Esophagus (tissue), 2 donors: ENCODE data around the gene HLA-DQA2. TPM values are rescaled to one million over a fixed set of nuclear protein-coding genes. Genes with fewer than 3 reads are reported as not detected.
"Not testable (repeated sequence)": the region's sequence is repeated elsewhere in the genome, so short reads cannot be mapped to it uniquely, and the experiment has no call there.

Source experiments
- H3K27ac ChIP-seq, 2 donors: one replicate each; pipeline ENCODE4 v1.5.1; 2013; ENCODE audit warnings: low read depth in 2 of 2, mild to moderate bottlenecking in 2 of 2, inconsistent platforms in 1 of 2, low read length in 1 of 2, moderate library complexity in 1 of 2
- H3K27me3 ChIP-seq, 2 donors: one replicate each; pipeline ENCODE4 v1.6.1; 2013; ENCODE audit warnings: low read length in 2 of 2, control low read depth in 1 of 2, mild to moderate bottlenecking in 1 of 2; ENCODE audit not compliant: insufficient read depth in 2 of 2, control insufficient read depth in 1 of 2
- H3K36me3 ChIP-seq, 2 donors: one replicate each; pipeline ENCODE4 v1.6.1; 2013; ENCODE audit warnings: low read length in 1 of 2; ENCODE audit not compliant: control insufficient read depth in 2 of 2, insufficient read depth in 2 of 2
- H3K4me1 ChIP-seq, 2 donors: one replicate each; pipeline ENCODE4 v1.6.1; 2013; ENCODE audit warnings: low read length in 1 of 2; ENCODE audit not compliant: control insufficient read depth in 2 of 2, insufficient read depth in 2 of 2
- H3K4me3 ChIP-seq, 2 donors: one replicate each; pipeline ENCODE4 v1.5.1; 2013; ENCODE audit warnings: low read length in 2 of 2, mild to moderate bottlenecking in 2 of 2, low read depth in 1 of 2, moderate library complexity in 1 of 2
- H3K9me3 ChIP-seq, 2 donors: one replicate each; pipeline ENCODE4 v1.6.1; 2013; ENCODE audit warnings: mild to moderate bottlenecking in 2 of 2, low read depth in 1 of 2, low read length in 1 of 2, moderate library complexity in 1 of 2; ENCODE audit not compliant: control insufficient read depth in 2 of 2, insufficient read depth in 1 of 2
- WGBS, 2 donors: extraction: QIAGEN DNeasy Blood & Tissue Kit; methylation state at CpG; one replicate each; pipeline ENCODE4 v1.1.7; 2013; 5-methylcytosine and 5-hydroxymethylcytosine counted together
- polyA plus RNA-seq, 2 donors: library from polyadenylated mRNA; stranded (reverse); fragments of 200-250 nt; gene quantifications; one replicate each; pipeline ENCODE4 v1.2.3, GENCODE V29; 2013
- donor health status: healthy with polysubstance abuse.
- donor health status: Bipolar disorder and iron deficiency.

Gene HLA-DQA2
- polyA plus RNA-seq, 2 donors = 0.24 TPM; not detected in 1

DNA sequence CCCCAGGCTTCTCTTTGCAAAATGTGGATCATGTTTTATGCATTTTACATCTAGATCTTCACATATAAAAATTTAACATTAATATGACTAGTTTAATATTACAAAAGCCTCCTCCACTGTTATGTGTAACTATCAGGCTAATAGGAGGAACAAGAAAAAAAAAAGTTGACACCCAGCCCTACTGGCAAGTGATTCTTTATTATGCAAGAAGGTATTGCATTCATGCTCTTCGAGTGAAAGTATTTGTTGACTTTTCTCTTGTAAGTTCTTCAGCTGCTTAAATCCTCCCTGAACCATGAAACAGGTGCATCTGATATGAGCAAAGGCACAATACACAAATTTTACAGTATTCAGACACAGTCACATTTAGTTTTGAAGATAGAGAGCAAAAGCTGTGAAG, 22.9 kb downstream of the HLA-DQA2 start:
- H3K27me3 ChIP-seq = peaks cover 0 to 4% of the 10 kb centered on the region in 2 donors
- no peaks in the 10 kb centered on the region for H3K9me3 ChIP-seq
- WGBS, 2 donors = 23 to 28% methylated on average over 1 of the region's 1 CpG
- H3K4me1 ChIP-seq = no peaks in the 10 kb centered on the region
- no peak overlapping the region for H3K27ac ChIP-seq
- H3K36me3 ChIP-seq = no peaks in the 10 kb centered on the region
- H3K4me3 ChIP-seq = no peak overlapping the region

DNA sequence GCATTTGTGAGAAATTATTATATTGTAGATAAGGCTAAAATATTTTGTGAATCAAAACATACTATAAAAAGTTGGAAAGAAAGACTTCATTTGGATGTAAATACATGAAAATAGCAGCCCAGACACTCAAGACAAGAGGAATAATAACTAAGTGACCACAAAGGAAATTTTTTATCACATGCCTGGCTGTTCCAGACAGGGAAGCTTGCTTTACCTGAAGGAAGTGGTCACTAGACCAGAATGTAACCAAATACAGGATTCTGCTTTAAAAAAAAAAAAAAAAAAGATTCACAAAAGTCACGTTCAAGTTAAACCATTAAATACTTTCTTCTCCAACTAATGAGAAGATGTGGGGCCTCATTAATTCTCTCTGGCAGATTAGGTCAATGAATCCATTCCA, 31.5 kb downstream of the HLA-DQA2 start:
- H3K27me3 ChIP-seq = no peaks in the 10 kb centered on the region
- H3K27ac ChIP-seq = no peak overlapping the region
- H3K4me3 ChIP-seq = no peak overlapping the region
- 35 to 41% methylated on average over 1 of the region's 1 CpG for WGBS, 2 donors
- no peaks in the 10 kb centered on the region for H3K4me1 ChIP-seq
- no peaks in the 10 kb centered on the region for H3K36me3 ChIP-seq
- H3K9me3 ChIP-seq = no peaks in the 10 kb centered on the region

DNA sequence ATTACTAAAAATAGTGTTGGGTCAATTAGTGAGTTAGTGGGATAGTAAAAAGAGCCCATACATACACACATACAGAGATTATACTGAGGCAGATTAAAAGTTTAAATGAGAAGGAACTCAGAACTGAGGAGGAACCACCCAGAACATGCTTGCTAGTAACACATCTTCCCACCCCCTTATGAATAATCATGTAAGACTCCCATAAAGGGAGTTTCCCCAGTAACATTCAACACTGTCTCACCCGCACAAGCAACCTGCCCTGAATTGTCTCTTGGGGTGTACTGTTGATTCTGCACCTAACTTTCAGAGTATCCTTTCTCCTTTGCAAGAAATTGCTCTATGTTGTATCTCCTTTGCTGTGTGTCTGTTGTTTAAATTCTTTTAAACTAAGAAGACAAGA, 33.2 kb downstream of the HLA-DQA2 start:
- Histone ChIP-seq H3K4me3 (no peak overlapping the region), H3K4me1 (no peaks in the 10 kb centered on the region), H3K27me3 (no peaks in the 10 kb centered on the region), H3K27ac (no peak overlapping the region), H3K9me3 (no peaks in the 10 kb centered on the region), H3K36me3 (no peaks in the 10 kb centered on the region)
- 23 to 52% methylated on average over 1 of the region's 1 CpG for WGBS, 2 donors

DNA sequence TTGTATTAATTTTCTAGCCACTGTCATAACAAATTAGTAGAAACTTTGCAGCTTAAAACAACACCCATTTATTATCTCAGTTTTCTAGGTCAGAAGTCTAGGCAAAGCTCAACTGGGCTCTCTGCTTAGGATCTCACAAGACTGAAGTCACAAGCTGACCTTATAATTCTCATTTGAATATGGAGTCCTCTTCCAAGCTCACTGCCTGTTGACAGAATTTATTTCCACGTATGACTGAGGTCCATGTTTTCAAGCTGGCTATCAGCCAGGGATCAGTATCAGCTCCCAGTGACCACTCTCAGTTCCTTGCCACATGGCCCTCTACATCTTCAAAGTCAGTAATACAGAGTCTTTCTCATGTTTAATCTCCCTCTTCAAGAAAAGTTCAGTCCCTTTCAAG, 33.9 kb downstream of the HLA-DQA2 start:
- 21 to 24% methylated on average over 1 of the region's 1 CpG for WGBS, 2 donors
- H3K4me1 ChIP-seq = no peaks in the 10 kb centered on the region
- no peaks in the 10 kb centered on the region for H3K9me3 ChIP-seq
- H3K4me3 ChIP-seq = no peak overlapping the region
- no peaks in the 10 kb centered on the region for H3K27me3 ChIP-seq
- no peak overlapping the region for H3K27ac ChIP-seq
- H3K36me3 ChIP-seq = no peaks in the 10 kb centered on the region

DNA sequence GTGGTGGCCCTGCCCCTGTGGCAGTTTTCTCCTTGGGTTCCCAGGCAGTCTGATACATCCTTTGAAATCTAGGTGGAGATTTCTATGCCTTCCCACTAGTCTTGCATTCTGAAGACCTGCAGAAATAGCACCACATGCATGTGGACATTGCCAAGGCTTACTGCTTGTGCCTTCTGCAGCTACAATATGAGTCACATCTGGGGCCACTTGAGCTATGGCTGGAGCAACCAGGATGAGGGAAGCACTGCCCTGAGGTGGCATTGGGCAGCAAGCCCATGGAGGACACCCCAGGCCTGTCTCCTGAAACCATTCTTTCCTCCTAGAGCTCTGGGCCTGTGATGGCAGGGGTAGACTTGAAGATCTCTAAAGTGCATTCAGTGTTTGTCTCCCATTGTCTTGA, 37.8 kb downstream of the HLA-DQA2 start:
- Histone ChIP-seq H3K4me3 (no peak overlapping the region), H3K27me3 (no peaks in the 10 kb centered on the region), H3K4me1 (no peaks in the 10 kb centered on the region), H3K36me3 (no peaks in the 10 kb centered on the region), H3K27ac (no peak overlapping the region), H3K9me3 (no peaks in the 10 kb centered on the region)

DNA sequence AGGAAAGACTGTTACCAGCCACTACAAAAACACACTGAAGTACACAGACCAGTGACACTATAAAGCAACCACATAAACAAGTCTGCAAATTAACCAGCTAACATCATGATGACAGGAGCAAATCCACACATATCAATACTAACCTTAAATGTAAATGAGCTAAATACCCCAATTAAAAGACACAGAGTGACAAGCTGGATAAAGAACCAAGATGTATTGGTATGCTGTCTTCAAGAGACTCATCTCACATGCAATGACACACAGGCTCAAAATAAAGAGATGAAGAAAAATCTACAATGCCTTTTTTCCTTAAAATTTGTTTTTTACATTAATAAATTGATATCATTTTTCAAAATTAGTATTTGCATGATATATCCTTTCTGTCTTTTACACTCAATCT, 41.7 kb downstream of the HLA-DQA2 start:
- not testable (repeated sequence) for H3K27ac ChIP-seq, H3K4me3 ChIP-seq, H3K4me1 ChIP-seq, H3K36me3 ChIP-seq, H3K9me3 ChIP-seq, H3K27me3 ChIP-seq

DNA sequence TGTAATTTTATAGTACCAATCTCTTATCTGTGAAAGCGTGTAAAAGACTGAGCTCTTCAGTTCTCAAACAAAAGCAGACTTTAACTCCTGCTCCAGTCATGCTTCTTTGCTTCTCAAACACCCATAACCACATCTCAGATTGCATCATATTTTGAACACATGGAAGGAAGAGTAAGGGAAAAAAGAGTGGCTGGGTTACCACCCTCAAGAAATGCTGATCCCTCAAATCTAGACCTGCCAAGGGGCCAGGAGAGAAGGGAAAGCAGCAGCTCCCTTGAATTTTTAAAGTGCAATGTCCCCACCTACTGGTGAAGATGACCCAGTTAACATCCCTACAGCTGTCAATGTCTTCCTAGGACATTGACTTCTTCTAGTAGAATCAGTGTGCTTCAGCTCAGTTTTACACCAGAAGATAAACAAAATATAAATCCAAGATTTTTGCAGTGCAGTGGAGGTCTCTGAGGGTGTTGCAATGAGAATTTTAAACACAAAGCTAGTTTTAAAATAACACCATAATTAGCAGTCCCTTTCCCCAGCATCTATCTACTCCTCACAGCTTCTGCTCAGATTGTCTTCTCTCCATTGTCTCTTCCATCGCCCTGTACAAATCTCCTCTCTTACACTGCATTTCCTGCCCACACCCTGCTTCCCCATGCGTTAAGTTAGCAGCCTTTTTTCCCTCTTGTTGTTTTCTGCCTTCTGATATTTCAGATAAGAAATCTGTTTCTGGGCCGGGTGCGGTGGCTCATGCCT, 44.8 kb downstream of the HLA-DQA2 start:
- no peak overlapping the region for H3K27ac ChIP-seq
- no peaks in the 10 kb centered on the region for H3K9me3 ChIP-seq
- H3K27me3 ChIP-seq = no peaks in the 10 kb centered on the region
- no peaks in the 10 kb centered on the region for H3K4me1 ChIP-seq
- WGBS, 2 donors = 39 to 50% methylated on average over 5 of the region's 5 CpGs
- H3K4me3 ChIP-seq = no peak overlapping the region
- no peaks in the 10 kb centered on the region for H3K36me3 ChIP-seq

DNA sequence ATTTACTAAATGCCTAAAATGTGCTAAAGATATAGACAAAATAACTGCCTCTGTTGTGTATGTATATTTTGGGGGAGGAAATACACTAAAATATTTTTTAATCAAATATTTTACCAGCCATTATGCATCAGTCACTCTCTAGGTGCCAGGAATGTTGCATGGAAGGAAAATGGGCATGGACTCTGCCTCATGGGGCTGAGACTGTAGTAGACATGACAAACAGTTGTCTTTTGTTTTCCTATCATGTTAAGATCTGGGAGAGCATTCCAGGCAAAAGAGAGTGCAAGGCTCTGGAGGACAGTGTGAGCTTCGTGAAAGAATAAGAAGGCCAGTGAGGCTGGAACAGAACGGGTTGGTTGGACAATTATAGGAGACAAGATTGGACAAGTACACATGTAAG, 49.1 kb downstream of the HLA-DQA2 start:
- Histone ChIP-seq H3K27ac (no peak overlapping the region), H3K36me3 (no peaks in the 10 kb centered on the region), H3K4me3 (no peak overlapping the region), H3K4me1 (no peaks in the 10 kb centered on the region), H3K9me3 (no peaks in the 10 kb centered on the region), H3K27me3 (peaks cover 0 to 5% of the 10 kb centered on the region in 2 donors)
- WGBS, 2 donors = 38 to 39% methylated on average over 2 of the region's 2 CpGs

DNA sequence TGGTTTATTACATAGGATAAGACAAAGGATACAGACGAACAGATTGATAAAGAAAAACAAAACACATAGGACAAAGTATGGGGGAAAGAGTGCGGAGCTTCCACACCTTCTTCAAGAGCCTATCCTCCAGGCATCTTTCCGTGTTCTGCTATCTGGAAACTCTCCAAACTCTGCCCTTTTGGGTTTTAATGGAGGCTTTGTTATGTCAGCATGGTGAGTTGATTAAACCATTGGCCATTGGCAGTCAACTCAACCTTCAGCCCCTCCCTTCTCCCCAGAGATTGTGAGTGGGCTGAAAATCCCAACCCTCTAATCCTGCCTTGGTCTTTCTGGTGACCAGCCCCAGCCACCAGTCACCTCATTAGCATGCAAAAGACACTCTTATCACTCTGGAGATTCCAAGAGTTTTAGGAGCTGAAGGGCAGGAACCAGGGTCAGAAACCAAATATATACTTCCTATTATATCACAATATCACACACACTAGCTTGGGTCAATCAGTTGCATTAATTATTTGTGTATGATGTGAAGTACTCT, 51.8 kb downstream of the HLA-DQA2 start:
- Histone ChIP-seq H3K4me3 (no peak overlapping the region), H3K36me3 (no peaks in the 10 kb centered on the region), H3K27ac (no peak overlapping the region), H3K4me1 (no peaks in the 10 kb centered on the region), H3K9me3 (no peaks in the 10 kb centered on the region), H3K27me3 (peaks cover 0 to 5% of the 10 kb centered on the region in 2 donors)
- 77 to 82% methylated on average over 3 of the region's 3 CpGs for WGBS, 2 donors

DNA sequence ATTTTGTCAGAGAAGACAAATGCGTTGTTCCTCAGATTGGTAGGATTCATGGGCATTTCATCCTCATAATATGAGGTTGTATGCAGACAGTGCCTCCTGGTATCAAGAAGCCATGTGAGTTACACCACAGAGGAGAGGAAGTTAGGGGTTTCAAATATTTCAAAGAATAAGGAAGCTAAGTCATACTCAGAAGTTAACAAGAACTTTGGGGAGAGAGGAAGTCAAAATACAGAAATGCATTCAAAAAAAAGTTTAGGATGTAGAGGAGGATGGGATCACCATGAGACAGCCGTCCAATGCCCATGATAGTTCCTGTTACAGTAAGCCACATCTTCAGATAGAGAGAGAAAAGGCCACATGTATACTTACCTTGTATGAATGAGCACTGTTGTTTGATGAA, 53.3 kb downstream of the HLA-DQA2 start:
- H3K4me1 ChIP-seq = no peaks in the 10 kb centered on the region
- H3K36me3 ChIP-seq = no peaks in the 10 kb centered on the region
- no peak overlapping the region for H3K27ac ChIP-seq
- H3K4me3 ChIP-seq = no peak overlapping the region
- H3K27me3 ChIP-seq = peaks cover 0 to 5% of the 10 kb centered on the region in 2 donors
- WGBS, 2 donors = 40 to 77% methylated on average over 2 of the region's 2 CpGs
- peaks cover 0 to 2% of the 10 kb centered on the region in 2 donors for H3K9me3 ChIP-seq
